ENCODE data around the gene ZCCHC10. TPM values are rescaled to one million over a fixed set of nuclear protein-coding genes. Genes with fewer than 3 reads are reported as not detected.

ZCCHC10 gene
- total and polyA plus RNA-seq, 10 of the 15 experiments (the other 5 are each of a cell fraction or from before 2014, with no cell fraction given) = 16.8 to 117 (median 53.5) TPM

DNA sequence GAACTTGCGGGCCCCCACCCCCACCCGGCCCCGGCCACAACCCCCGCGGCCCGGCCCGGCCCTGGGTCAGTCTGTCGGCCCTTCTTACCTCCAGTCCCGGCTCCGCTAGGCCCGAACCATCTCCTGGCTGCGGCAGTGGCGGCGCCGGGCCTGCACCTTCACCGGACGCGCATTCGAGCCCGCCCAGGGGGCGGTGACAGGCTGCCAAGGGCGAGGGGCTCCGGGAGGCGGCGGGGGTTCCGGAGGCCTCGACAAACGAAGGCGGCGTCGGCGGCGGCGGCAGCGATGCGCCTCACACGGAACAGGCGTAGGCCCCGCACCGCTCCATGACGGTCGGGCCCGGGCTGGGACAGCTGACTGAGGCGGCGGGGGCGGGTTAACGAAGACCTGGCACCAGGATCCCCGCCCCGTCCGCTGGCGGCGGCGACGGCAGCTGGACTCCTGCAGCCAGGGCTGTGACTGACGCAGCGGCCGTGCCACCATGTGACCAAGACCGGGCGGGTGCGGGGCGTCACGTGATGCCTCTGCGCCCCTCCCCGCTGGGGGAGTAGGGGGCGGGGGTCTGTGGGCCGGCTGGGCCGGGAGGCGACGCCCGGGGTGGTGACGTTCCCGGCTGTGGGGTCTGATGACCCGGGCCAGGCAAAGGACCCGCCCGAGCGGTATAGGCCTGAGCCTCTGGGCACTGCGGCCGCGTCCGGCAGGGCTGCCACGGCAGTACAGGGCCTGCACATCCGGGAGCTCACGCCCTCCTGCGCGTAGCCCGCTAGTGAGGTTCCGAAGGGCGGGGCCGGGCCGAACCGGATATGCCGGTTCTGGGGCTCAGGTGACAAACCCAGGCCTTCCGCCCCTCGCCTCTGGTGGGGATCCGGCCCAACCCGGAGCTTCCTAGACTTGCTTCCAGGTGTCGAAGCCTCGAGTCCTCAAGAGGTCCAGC, 62.9 kb downstream of the ZCCHC10 start, which contains the start of gene AFF4 (continued):
- TF ChIP-seq HDAC6 (IDR thresholded peaks at IDR 0.05; ENCODE audit: unreplicated experiment) (no peak), CBX3 (IDR thresholded peaks at IDR 0.05; ENCODE audit: borderline replicate concordance, low read depth) (no peak), CBFB (IDR thresholded peaks at IDR 0.05; ENCODE audit: low read depth) (no peak; the same call in 1 of the 2 replicates), POLR2AphosphoS5 (IDR thresholded peaks at IDR 0.05; ENCODE audit: low read length) (peak; percentile 83), POU2F2 (IDR thresholded peaks at IDR 0.05; ENCODE audit: borderline replicate concordance, low read depth, low read length) (0 out of 3 replicates have a peak, but pooled peaks have one; percentile 14), SIN3A (IDR thresholded peaks at IDR 0.05; ENCODE audit: low read depth, low read length) (peak; percentile 82), BCL11A (IDR thresholded peaks at IDR 0.05; ENCODE audit: low read depth, low read length) (0 out of 2 replicates have a peak, but pooled peaks have one; percentile 14), TCF7 (IDR thresholded peaks at IDR 0.05; ENCODE audit: borderline replicate concordance) (no peak)
- TF ChIP-seq, protein P1, sequence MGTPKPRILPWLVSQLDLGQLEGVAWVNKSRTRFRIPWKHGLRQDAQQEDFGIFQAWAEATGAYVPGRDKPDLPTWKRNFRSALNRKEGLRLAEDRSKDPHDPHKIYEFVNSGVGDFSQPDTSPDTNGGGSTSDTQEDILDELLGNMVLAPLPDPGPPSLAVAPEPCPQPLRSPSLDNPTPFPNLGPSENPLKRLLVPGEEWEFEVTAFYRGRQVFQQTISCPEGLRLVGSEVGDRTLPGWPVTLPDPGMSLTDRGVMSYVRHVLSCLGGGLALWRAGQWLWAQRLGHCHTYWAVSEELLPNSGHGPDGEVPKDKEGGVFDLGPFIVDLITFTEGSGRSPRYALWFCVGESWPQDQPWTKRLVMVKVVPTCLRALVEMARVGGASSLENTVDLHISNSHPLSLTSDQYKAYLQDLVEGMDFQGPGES (IDR thresholded peaks at IDR 0.05) = 0 out of 2 replicates have a peak, but pooled peaks have one; percentile 42
- TF ChIP-seq, protein P2, sequence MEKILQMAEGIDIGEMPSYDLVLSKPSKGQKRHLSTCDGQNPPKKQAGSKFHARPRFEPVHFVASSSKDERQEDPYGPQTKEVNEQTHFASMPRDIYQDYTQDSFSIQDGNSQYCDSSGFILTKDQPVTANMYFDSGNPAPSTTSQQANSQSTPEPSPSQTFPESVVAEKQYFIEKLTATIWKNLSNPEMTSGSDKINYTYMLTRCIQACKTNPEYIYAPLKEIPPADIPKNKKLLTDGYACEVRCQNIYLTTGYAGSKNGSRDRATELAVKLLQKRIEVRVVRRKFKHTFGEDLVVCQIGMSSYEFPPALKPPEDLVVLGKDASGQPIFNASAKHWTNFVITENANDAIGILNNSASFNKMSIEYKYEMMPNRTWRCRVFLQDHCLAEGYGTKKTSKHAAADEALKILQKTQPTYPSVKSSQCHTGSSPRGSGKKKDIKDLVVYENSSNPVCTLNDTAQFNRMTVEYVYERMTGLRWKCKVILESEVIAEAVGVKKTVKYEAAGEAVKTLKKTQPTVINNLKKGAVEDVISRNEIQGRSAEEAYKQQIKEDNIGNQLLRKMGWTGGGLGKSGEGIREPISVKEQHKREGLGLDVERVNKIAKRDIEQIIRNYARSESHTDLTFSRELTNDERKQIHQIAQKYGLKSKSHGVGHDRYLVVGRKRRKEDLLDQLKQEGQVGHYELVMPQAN (conservative IDR thresholded peaks at IDR 0.05) = peak; percentile 87
